GM18868 (cell line): ENCODE results near the gene EXT2.

ENCODE experiments used
- ATAC-seq: cut with Tn5 transposase; IDR thresholded peaks from one replicate; pipeline ENCODE4 v1.9.1; 2021; ENCODE audit warnings: mild to moderate bottlenecking, moderate library complexity; ENCODE audit not compliant: unreplicated experiment

EXT2 gene

GRCh38 chr11:44285756-44286155 is 190.3 kb downstream of the EXT2 start:
- ATAC-seq, result no peak

DNA sequence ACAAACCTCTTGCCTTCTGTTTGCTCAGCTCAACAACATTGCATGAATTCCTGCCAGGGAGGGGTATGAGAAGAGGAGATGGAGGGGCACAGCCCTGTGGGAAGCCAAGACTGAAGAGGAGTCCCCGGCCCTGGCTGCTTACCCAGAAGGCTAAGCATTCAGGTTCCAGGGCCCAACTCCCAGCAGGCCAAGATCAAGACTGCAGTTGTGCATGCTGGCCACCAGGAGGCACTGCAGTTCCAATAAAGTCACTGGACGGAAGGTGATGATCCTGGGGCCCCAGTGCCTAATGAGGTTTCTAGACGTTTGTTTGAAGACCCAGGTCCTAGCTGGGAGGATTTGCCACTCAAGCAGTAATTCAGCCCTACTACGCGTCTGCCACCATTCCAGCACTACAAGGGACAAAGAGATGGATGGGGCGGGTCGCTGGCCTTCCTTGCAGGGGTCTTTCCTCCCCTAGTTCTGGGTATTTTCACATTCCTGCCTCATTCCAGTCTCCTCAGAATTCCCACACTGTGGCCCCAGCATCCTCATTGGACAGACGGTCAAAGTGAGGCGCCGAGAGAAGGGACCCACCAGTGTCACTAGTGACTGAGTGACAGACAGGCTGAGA is 190.9 kb downstream of the EXT2 start:
- peak; percentile 70 for ATAC-seq

GRCh38 chr11:44286911-44287310 is 191.4 kb downstream of the EXT2 start:
- no peak for ATAC-seq

DNA sequence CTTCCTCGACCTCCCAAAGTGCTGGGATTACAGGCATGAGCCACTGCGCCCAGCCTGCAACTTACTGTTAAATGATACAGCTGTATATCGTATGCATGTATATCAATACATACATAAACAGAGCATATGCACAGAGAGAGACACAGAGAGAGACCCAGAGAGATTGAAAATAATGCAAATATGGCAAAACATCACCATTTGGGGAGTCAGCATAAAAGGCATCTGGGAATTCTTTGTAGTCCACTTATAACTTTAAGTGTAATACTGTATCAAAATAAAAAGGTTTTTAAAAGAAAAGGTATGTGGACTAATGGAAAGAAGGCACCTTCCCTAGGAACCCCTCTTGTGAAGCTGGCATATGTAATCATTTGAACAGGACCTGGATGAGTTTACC is 192.7 kb downstream of the EXT2 start:
- ATAC-seq, result no peak

GRCh38 chr11:44290208-44290607 is 194.7 kb downstream of the EXT2 start:
- ATAC-seq, result no peak
